Activated T-helper 1 cell treated with anti-CD3 and anti-CD28 coated beads, Interleukin-12 subunit alpha, Interleukin-12 subunit beta, Interleukin-2, Interleukin-4 antibody, amounts not matched to agents 30 ng/mL and 10 ng/mL and 1 ng/mL, durations not matched to agents 14 hours and 24 hours and 36 hours (primary cell): ENCODE data around the gene LCN6. TPM values are rescaled to one million over a fixed set of nuclear protein-coding genes. Genes with fewer than 3 reads are reported as not detected.
A peak's percentile ranks its signal among the peaks of the same experiment; 100 is the strongest.
"Not testable (repeated sequence)": the region's sequence is repeated elsewhere in the genome, so short reads cannot be mapped to it uniquely, and the experiment has no call there.

ENCODE experiments used
- DNase-seq: peaks from one replicate; pipeline ENCODE4 v3.0.0; 2021; ENCODE audit warnings: low spot score
- H3K27ac Mint-ChIP-seq: one replicate; pipeline ENCODE4 v1.8.0; 2021; ENCODE audit warnings: mild to moderate bottlenecking, mixed read lengths
- H3K27me3 Mint-ChIP-seq: one replicate; pipeline ENCODE4 v1.8.0; 2022; ENCODE audit warnings: mild to moderate bottlenecking, moderate library complexity, mixed read lengths; ENCODE audit not compliant: insufficient read depth
- H3K36me3 Mint-ChIP-seq: one replicate; pipeline ENCODE4 v1.8.0; 2021; ENCODE audit warnings: low read depth, mixed read lengths
- H3K4me1 Mint-ChIP-seq: one replicate; pipeline ENCODE4 v1.8.0; 2021; ENCODE audit warnings: low read depth, mixed read lengths
- H3K4me3 Mint-ChIP-seq: one replicate; pipeline ENCODE4 v1.8.0; 2021; ENCODE audit warnings: mild to moderate bottlenecking, moderate library complexity, mixed read lengths
- H3K9me3 Mint-ChIP-seq: one replicate; pipeline ENCODE4 v1.8.0; 2021; ENCODE audit warnings: mixed read lengths
- intact Hi-C: fragments of 100-400 bp; cut with micrococcal nuclease; formaldehyde crosslinking; loops from one replicate; pipeline ENCODE4 v1.15.1; 2024
- total RNA-seq: library from RNA; stranded (reverse); gene quantifications from 2 replicates; pipeline ENCODE4 v1.2.3, GENCODE V29; 2022

LCN6 gene
- total RNA-seq, 1 donor from 2014 or later, result not detected

GRCh38 chr9:136788644-136789522 is 40.6 kb upstream of the LCN6 start:
- H3K4me1 Mint-ChIP-seq, result peaks cover 32% of the 10 kb centered on the region
- H3K36me3 Mint-ChIP-seq, H3K9me3 Mint-ChIP-seq, intact Hi-C loops, H3K4me3 Mint-ChIP-seq, DNase-seq, H3K27ac Mint-ChIP-seq, H3K27me3 Mint-ChIP-seq: not testable (repeated sequence)

DNA sequence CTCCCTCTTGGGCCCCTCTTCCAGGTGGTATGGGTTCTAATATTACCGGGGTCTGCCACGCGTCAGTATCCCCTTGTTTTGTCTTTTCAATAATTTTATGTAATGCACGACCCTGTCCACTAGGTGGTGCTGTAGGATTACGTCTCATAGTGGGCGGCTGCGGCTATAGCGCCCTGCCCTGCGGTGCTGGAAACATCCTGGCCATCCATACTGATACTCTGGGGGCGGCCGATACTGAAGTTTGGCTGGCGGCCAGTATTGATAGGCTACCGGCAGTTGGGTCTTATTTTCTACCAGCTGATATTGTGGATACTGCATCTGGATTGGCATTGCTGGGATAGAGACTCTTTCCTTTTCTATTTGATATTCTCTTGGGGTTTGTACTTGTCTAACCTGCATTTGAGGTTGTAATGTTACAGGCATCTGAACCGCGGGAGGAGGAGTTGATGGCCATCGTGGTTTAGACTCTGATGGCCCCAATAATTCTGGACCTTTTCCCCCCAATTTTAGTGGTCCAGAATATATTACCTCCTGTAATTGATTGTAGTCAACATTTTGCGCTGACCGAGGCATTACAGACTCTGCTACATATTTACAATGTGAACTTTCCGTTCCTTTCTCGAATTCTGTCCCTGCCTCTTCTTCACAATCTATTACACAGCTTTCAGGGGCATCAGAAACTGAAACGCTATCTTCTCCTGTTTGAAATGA is 39.5 kb upstream of the LCN6 start:
- Mint-ChIP-seq H3K9me3 (no peaks in the 10 kb centered on the region), H3K27me3 (peaks cover 7% of the 10 kb centered on the region), H3K4me1 (peaks cover 25% of the 10 kb centered on the region), H3K27ac (no peak overlapping the region), H3K4me3 (no peak overlapping the region), H3K36me3 (no peaks in the 10 kb centered on the region)
- peak; percentile 69 for DNase-seq
- intact Hi-C loops, result loop anchor here (1.0 kb wide), 2 partner anchors 22 to 247 kb away; no protein-coding TSS in a partner anchor

GRCh38 chr9:136786983-136787382 is 38.7 kb upstream of the LCN6 start:
- H3K27me3 Mint-ChIP-seq, result not testable (repeated sequence)
- intact Hi-C loops, result loop anchor here (1.0 kb wide), 2 partner anchors 21 to 248 kb away; no protein-coding TSS in a partner anchor

GRCh38 chr9:136786451-136786850 is 38.1 kb upstream of the LCN6 start:
- Mint-ChIP-seq H3K9me3 (no peaks in the 10 kb centered on the region), H3K27me3 (peaks cover 13% of the 10 kb centered on the region), H3K4me1 (peaks cover 20% of the 10 kb centered on the region), H3K36me3 (no peaks in the 10 kb centered on the region), H3K27ac (no peak overlapping the region), H3K4me3 (no peak overlapping the region)
- intact Hi-C loops, result no loop called here
- DNase-seq, result no peak

More at GRCh38 chr9:136786983-136787382, 38.7 kb upstream of the LCN6 start:
- peaks cover 22% of the 10 kb centered on the region for H3K4me1 Mint-ChIP-seq
- not testable (repeated sequence) for H3K27ac Mint-ChIP-seq, DNase-seq, H3K9me3 Mint-ChIP-seq, H3K36me3 Mint-ChIP-seq, H3K4me3 Mint-ChIP-seq

DNA sequence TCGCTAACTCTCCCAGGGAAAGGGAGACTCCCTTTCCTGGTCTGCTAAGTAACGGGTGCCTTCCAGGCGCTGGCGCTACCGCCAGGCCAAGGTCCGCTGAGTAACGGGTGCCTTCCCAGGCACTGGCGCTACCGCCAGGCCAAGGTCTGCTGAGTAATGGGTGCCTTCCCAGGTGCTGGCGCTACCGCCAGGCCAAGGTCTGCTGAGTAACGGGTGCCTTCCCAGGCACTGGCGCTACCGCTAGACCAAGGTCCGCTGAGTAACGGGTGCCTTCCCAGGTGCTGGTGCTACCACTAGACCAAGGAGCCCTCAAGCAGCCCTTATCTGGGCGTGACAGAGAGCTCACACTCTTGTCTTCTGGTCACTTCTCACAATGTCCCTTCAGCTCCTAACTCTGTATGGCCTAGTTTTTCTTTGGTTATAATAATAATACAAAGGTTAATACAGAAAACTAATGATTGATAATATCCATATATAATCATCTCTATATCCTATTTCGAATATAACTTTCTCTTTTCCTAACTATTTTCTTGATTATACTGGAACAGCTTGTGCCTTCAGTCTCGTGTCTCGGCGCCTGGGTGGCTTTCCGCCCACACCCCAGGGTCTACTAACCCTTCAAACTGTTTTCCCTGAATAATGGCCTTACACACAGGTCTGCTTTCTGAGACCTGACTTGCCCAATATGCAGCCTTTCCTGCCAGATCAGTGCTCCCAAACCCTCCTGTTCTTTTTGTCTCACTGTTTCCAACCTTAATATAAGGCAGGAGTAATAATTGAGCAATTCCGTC is 37.4 kb upstream of the LCN6 start:
- H3K27ac Mint-ChIP-seq, DNase-seq, H3K4me3 Mint-ChIP-seq, intact Hi-C loops, H3K36me3 Mint-ChIP-seq, H3K9me3 Mint-ChIP-seq: not testable (repeated sequence)
- Mint-ChIP-seq H3K27me3 (peaks cover 17% of the 10 kb centered on the region), H3K4me1 (peaks cover 20% of the 10 kb centered on the region)

DNA sequence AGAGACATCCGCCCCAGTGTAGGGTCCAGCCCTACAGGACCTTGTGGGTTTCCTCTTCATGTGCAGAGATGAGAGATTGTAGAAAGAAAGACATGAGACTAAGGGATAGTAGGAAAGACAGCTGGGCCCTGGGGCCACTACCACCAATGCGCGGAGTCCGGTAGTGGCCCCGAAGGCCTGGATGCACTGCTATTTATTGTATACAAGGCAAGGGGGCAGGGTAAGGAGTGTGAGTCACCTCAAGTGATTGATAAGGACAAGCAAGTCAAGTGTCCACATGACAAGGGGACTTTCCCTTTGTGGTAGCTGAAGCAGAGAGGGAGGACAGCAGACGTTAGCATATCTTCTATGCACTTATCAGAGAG is 36.7 kb upstream of the LCN6 start:
- peaks cover 17% of the 10 kb centered on the region for H3K4me1 Mint-ChIP-seq
- H3K36me3 Mint-ChIP-seq, result no peaks in the 10 kb centered on the region
- H3K27ac Mint-ChIP-seq, result no peak overlapping the region
- peaks cover 21% of the 10 kb centered on the region for H3K27me3 Mint-ChIP-seq
- DNase-seq, result no peak
- intact Hi-C loops, result no loop called here
- no peaks in the 10 kb centered on the region for H3K9me3 Mint-ChIP-seq
- H3K4me3 Mint-ChIP-seq, result no peak overlapping the region

GRCh38 chr9:136784249-136784996 is 36.1 kb upstream of the LCN6 start:
- intact Hi-C loops, result no loop called here
- Mint-ChIP-seq H3K36me3 (no peaks in the 10 kb centered on the region), H3K9me3 (no peaks in the 10 kb centered on the region), H3K27ac (no peak overlapping the region), H3K27me3 (peaks cover 21% of the 10 kb centered on the region), H3K4me3 (no peak overlapping the region), H3K4me1 (peaks cover 17% of the 10 kb centered on the region)
- no peak for DNase-seq

DNA sequence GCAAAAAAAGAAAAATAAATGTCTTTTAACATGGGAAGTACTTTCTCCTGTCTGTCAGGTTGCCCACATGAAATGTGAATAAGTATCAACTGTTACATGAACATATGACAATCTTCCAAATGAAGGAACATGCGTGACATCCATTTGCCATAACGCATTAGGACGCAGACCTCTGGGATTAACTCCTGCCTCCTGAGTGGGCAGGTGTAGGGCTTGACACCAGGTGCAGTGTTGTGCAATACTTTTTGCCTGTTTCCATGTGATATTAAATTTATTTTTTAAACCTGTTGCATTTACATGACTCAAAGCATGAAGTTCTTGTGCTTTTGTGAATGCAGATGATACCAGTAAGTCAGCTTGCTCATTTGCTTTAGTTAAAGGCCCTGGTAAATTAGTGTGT is 34.1 kb upstream of the LCN6 start:
- H3K36me3 Mint-ChIP-seq, result no peaks in the 10 kb centered on the region
- H3K4me1 Mint-ChIP-seq, result peaks cover 2% of the 10 kb centered on the region
- no peaks in the 10 kb centered on the region for H3K9me3 Mint-ChIP-seq
- no peak for DNase-seq
- H3K27me3 Mint-ChIP-seq, result peaks cover 34% of the 10 kb centered on the region
- no peak overlapping the region for H3K27ac Mint-ChIP-seq
- H3K4me3 Mint-ChIP-seq, result no peak overlapping the region
- intact Hi-C loops, result no loop called here

DNA sequence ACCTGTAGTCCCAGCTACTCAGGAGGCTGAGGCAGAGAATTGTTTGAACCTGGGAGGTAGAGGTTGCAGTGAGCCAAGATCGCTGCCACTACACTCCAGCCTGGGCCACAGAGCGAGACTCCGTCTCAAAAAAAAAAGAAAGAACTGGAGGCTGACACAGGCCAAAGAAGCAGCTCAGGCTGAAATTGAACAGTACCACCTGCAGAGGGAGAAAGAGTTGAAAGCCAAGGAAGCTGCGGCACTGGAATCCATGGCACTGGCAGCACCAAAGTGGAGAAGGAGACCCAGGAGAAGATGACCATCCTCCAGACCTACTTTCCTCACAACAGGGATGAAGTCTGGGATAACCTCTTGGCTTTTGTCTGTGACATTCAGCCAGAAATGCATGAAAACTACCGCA is 31.5 kb upstream of the LCN6 start:
- peaks cover 28% of the 10 kb centered on the region for H3K27me3 Mint-ChIP-seq
- H3K4me1 Mint-ChIP-seq, result no peaks in the 10 kb centered on the region
- no peak overlapping the region for H3K27ac Mint-ChIP-seq
- intact Hi-C loops, result no loop called here
- no peaks in the 10 kb centered on the region for H3K9me3 Mint-ChIP-seq
- no peaks in the 10 kb centered on the region for H3K36me3 Mint-ChIP-seq
- no peak overlapping the region for H3K4me3 Mint-ChIP-seq
- DNase-seq, result no peak

DNA sequence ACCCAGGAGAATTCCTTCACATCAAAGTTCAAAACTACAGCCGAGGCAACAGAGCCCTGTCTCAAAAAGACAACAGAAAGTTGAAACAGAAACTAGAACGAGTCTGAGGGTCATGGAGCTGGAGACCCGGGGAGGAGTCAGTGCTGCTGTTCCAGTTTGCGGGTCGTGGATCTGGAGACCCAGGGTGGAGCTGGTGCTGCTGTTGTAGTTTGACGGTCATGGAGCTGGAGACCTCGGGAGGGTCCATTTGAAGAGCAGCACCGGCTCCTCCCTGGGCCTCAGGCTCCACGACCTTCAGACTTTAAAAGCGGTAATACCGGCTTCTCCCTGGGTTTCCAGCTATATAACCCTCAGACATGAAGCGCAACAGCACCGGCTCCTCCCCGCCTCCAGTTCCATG is 29.0 kb upstream of the LCN6 start:
- DNase-seq, result no peak
- Mint-ChIP-seq H3K36me3 (no peaks in the 10 kb centered on the region), H3K4me3 (no peak overlapping the region), H3K27ac (no peak overlapping the region), H3K4me1 (peaks cover 5% of the 10 kb centered on the region), H3K27me3 (peaks cover 29% of the 10 kb centered on the region), H3K9me3 (peaks cover 10% of the 10 kb centered on the region)
- intact Hi-C loops, result no loop called here

GRCh38 chr9:136776947-136777346 is 28.6 kb upstream of the LCN6 start:
- peaks cover 5% of the 10 kb centered on the region for H3K4me1 Mint-ChIP-seq
- peaks cover 10% of the 10 kb centered on the region for H3K9me3 Mint-ChIP-seq
- no peak overlapping the region for H3K27ac Mint-ChIP-seq
- DNase-seq, result no peak
- H3K36me3 Mint-ChIP-seq, result no peaks in the 10 kb centered on the region
- H3K27me3 Mint-ChIP-seq, result peaks cover 27% of the 10 kb centered on the region
- intact Hi-C loops, result no loop called here
- no peak overlapping the region for H3K4me3 Mint-ChIP-seq

GRCh38 chr9:136775191-136775590 is 26.9 kb upstream of the LCN6 start:
- H3K27ac Mint-ChIP-seq, result no peak overlapping the region

More at GRCh38 chr9:136775191-136775590, 26.9 kb upstream of the LCN6 start:
- Mint-ChIP-seq H3K9me3 (peaks cover 10% of the 10 kb centered on the region), H3K36me3 (no peaks in the 10 kb centered on the region), H3K27me3 (peaks cover 16% of the 10 kb centered on the region), H3K4me1 (peaks cover 5% of the 10 kb centered on the region), H3K4me3 (no peak overlapping the region)
- DNase-seq, result no peak
- intact Hi-C loops, result no loop called here
